Measurements from ENCODE around the gene HPGD.

HPGD gene

DNA sequence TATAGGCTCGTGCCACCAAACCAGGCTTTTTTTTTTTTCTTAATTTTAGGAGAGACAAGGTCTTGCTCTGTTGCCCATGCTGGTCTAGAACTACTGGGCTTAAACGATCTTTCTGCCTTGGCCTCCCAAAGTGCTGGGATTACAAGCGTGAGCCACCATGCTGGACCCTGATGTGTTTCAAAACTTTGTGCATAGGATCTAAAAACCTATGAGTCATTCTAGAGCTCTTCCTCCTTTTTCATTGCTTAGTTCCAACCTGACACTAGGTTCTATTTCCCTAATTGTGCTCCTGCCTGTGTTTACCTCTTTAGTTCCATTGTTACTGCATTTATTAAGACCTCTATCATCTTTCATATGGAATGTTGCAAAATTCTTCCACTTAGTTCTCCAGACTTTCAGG lies 57.3 kb downstream of the HPGD start:
- DNase-seq, result no peak

DNA sequence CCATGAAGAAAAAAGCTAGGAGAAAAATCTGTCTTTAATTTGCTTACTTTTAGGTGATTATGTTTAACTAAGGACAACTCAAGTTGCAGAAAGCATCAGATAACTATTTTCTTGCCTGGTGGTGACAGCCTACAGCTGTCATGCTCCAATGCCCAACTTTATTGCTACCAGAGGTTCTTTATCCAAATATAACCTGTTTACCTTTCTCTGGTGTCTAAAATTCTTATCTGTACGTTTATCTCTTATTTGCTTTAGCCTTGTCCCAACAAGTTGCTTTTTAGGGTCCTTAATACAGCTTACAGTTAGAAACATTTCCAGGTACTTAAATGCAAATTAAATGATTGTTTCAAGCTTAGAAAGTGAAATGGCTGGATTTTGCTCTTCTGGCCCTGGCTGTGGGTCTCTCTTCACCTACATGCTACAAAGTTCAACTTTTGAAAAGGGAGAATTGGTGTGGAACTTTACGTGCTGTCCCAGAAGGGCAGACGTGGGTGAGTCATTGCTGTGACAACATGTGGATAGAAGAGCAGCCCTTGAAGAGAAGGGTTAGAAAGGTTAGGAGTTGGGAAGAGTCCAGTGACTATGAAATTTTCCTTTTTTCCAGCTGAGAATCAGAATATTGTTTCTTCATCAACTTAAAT lies 60.7 kb downstream of the HPGD start:
- DNase-seq, result no peak

DNA sequence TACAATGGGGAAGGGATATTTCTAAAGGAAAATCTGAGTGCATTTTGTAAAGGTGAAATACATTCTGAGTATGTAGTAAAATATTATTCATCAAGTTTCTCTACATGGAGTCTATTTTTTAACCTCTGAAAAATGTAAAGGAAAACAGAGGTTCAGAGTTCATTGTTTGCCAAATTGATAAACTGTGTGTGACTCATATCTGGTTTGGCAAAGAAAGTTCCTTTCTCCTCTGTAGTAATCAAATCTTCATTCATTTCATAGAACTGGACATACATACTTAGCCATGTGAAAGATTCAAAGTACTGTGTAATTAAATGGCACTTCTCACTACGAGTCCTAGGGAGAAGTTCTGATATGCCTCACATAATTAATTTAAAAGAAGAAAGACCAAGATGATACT lies 61.6 kb downstream of the HPGD start:
- no peak for DNase-seq

DNA sequence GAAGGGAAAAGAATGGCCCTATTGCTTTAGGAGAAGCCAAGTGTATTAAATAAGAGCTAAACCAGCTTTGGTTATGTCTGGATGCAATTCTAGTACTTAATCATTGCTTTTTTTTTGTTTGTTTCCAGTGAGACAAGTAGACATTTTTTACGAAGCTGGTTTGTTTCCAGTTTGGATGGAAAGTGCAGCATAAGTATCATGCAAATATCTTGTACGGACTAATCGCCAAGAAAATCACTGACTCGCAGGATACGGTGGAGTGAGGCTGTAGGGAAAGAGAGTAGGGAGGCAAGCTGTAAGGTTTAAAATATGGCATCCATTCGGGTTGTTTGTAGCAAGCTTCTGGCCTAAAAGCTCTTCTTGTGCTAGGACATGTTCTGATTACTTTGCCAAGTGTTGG lies 64.8 kb downstream of the HPGD start:
- no peak for DNase-seq

DNA sequence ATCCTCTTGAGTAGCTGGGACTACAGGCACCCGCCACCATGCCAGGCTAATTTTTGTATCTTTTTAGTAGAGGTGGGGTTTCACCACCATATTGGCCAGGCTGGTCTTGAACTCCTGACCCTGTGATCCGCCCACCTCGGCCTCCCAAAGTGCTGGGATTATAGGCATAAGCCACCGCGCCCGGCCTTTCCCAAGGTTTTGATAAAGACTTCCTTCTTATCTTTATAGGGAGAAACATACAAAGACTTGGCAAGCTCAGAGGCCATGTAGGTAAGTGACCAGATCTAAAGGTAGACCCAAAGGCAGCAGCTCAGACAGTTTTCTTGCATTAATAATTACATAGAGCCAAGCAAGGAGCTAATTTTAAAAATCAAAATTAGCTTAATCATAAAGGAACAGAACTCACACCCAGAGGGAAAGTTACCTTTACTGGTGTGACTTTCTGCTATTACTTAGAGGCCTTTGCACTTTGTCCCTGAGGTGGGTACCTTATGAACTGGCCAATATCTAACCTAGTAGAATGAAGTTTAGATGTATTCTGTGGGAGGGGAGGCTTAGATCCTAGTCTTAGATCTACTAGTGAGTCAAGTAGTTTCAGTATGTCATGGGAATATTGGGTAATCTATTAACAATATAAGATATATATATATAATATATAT lies 67.3 kb downstream of the HPGD start:
- no peak for DNase-seq

DNA sequence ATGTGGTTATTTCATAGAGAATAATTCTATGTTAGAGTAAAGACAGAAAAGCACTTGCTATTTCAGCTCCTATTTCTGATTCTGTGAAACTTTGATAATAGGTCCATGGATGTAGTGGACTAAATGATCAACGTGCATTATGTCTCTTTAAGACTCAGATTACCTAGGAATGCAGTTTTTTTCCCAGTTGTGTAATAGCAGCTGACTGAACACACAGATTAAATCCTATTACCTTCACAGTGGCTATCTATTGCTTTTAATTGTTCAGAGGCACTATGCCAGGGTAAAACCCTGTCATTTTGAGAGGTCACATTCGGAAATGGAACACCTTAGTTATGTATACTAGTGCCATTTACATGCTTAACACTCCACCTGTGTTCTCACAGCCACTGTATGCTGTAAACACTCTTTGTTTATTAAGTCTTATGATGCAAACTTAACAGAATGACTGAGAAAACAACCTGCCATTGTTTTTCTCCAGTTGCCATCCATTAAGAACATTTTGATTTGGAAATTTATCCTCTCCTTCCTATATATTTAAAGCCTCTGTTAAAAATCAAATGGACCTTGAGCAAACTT lies 70.5 kb downstream of the HPGD start:
- no peak for DNase-seq

DNA sequence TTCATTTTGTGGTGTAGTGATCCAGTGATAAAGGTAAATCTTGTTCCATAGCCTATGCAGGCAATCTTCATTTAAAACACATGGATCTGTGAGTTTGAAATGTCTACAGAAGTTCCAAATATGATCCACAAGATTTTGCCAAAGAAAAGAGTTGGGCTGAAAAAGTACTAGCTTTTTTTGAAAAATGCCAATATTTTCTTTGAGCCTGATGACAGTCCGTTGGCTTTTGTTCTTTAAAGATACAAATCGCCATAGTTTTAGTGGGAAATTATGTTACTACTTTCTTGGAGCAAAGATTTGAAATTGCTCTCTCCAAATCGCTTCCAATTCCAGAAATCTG lies 71.5 kb downstream of the HPGD start:
- no peak for DNase-seq

DNA sequence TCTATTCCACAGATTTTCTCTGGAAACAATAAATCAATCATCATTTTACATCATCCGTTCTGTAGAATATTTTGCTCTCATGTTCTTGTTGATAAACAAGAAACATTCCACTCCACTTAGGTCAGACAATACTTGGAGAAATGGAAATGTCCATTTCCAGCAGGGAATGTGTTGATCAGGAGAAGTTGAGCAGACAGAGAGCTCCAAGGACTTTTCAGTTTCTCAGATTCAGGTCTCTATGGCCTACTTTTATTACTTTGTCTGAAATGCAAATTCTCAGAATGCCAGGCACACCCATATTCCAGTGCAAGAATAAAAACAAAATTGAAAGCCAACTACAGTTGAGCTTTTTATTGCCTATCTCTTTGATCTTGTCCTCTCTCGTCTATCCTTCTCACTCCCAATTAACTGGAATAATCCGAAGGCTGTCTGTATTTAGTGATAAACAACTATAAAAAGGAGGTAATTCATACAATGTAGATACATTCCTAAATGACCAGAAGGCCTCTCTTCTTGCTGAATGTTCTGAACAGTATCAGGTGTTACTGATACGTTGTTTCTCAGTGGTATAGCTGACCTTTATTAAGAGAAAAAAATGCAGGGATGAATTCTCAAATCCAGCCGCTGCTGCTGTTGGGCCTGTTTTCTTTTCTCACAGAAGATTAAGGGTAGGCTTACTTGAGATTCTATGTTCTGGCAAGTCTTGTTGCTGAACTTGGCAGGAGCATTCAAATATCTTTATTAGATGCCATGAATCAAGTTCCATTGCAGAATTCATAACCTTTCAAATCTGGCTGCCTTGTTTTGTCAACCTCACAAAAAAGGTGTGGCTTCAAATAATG lies 72.1 kb downstream of the HPGD start:
- DNase-seq, result no peak

DNA sequence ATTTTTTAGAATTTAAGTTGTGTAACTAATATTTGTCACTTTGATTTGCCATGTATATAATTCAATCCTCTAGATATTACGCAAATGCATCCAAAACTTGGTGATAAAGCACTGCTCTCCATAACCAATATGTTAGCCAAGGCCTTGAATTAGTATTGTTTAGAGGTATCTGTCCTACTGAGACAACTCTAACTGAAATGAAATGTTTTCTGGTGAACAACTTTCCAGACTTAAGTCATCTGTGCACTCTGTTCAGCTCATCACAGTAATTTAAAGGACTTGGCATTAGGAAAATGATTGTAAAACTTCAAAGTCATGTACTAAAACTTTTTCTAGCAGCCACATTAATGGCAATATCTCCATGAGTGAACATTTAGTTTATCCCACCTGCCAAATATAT lies 73.1 kb downstream of the HPGD start:
- no peak for DNase-seq

DNA sequence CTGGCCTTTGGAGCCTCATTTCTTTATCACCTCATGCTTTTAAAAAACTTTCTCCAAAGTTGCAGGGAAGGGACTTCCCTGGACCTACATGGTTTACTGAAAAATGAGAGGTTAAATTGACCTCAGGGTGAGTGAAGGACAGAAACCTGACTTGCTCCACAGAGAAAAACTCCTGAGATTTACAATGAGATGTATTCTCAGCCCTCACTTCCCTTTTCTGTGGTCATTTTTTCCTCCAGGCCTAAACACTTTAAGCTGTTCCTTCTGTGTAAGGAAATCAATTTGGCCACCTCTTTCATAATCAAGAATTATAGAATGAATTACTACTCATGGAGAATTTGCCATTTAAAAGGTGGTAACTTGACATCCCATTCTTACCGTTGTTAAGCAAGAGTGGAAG lies 77.9 kb downstream of the HPGD start:
- no peak for DNase-seq

Measured in stimulated activated CD4-positive, alpha-beta T cell treated with anti-CD3 and anti-CD28 coated beads, Interleukin-2, amount 100 ng/mL, for 24 hours (primary cell).